GM19193 (cell line): ENCODE data around the gene PBLD.

ENCODE experiments used
- POLR2A ChIP-seq: IDR thresholded peaks from 4 replicates; pipeline ENCODE4 v1.6.1; 2011; ENCODE audit not compliant: insufficient read depth, insufficient read length; ENCODE audit errors: extremely low read depth

PBLD gene

DNA sequence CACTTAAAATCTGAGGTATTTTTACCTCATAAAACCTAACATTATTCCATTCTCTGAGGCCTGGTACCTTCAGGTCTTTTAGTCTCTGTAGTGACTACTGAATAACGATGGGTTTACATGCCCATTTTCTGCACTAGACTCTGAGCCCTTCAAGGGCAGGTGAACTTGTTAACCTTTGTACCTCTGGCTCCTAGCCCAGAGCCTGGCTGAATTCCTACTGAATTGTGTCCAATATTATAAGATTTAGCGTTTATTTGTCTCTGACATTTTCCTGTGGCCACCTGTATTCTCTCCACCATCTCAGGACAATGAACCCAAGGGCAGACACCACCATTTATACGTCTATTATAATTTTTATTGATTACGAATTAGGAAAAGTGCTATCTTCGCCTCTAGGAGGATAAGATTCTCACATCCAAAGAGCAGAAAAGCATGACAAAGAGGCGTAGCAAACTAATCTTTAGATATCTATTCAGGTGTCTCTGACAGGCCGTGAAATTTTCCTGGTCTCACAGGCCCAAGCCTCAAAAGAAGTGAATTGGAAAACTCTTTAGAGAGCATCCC lies 28.8 kb downstream of the PBLD start:
- TF ChIP-seq POLR2A = no peak

GRCh38 chr10:68302871-68303270 lies 29.9 kb downstream of the PBLD start:
- no peak for TF ChIP-seq POLR2A

GRCh38 chr10:68302503-68302823 lies 30.3 kb downstream of the PBLD start:
- no peak for TF ChIP-seq POLR2A

GRCh38 chr10:68301790-68302502 lies 30.8 kb downstream of the PBLD start:
- no peak for TF ChIP-seq POLR2A

DNA sequence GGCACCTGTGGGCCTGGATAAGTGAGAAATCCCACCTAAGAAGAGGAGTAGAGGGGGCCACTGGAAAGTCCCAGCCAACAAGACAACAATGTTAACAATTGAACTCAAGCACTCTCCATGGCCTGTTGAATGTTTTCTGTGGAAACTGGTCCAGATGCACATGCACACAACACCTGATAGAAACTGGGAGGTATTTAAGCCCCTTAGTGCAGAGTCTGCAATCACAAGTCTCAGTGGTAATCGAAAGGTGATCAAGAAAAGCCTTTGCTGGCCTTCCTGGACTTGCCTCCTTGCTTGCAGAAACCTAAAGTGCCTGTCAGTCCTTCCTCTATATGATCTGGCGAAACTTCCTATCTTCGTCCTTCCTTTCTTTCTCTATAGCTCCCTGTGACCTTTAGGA lies 31.4 kb downstream of the PBLD start:
- no peak for TF ChIP-seq POLR2A

DNA sequence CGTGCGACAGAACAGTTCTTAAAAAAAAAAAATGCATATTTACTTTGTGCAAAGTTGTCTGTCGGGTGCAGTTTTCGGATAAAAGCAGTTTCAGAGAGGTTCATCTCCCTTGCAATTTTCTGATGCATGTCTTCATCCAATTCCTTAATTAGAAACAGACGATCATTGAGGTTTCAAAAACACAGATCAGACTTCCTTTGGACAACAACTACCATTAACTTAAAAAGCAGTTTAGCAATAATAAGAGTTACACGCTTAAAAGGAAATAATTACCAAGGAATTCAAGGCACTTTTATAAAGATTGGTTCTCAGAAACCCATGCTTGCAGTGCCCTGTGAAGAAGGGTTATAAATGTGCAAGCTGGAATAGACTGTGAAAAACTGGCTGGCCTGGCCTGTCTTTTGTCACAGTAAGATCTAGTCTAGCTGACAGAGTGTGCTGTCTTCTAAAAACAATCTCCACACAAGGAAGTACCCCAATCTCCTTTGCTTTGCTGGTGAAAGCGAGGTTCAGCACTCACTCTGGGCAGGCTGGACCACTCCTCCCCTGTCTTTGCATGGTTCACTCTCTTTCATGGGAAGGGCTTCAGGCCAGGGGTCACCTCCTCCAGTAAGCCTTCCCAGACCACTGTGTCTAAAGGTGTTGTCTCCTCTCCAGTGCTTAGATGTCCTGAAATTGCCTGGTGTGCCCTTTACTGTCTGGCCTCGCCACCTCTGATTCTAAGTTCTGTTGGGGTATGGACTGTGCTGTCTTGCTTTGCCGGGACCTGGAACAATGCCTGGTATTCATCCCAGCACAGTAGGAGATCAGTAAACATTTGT lies 35.7 kb downstream of the PBLD start:
- no peak for TF ChIP-seq POLR2A

GRCh38 chr10:68290736-68291135 lies 42.0 kb downstream of the PBLD start:
- no peak for TF ChIP-seq POLR2A

GRCh38 chr10:68288717-68289116 lies 44.0 kb downstream of the PBLD start:
- no peak for TF ChIP-seq POLR2A

DNA sequence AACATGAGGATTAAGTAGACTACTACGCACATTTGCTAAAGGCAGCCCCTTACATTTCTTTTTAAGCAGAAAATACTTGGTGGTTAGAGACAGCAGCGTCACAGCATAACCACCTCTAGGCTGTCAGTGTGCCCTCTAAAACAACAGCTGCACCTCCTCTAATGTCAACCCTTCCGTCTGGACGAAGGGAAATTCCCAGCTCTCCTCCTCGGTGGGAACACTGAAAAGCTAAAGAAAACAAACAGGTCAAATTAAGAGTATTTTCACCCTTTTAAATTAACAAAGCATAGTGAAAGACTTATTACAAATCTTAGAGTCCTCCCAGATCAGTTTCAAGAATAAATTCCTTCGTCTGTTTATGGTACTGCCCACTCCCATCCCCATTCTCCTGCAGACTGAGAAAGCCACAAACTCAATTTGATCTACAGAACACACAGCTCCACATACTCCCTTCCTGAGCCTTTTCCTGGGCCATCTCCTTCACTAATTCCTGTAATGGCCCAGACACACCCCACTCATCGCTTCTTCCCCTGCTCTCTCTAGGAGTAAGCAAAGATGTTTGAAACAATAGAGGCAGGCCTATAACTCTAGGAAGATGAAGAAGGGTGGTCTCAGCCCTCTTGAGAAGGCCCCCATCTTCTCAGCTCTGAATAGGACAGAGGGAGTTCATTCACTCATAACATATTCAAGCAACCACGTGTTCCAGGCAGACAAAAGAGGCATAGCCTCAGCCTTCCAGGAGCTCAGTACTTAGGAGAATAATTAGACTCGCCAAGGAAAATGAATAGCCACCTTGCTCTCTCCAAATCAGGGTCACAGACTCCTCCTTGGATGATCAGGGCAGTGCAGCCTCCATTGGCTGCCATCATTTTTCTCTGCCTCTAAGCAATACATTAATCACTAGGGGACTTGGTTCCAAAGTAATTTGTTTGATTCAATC lies 48.4 kb downstream of the PBLD start:
- no peak for TF ChIP-seq POLR2A

GRCh38 chr10:68280758-68281157 lies 52.0 kb downstream of the PBLD start:
- TF ChIP-seq POLR2A = no peak

DNA sequence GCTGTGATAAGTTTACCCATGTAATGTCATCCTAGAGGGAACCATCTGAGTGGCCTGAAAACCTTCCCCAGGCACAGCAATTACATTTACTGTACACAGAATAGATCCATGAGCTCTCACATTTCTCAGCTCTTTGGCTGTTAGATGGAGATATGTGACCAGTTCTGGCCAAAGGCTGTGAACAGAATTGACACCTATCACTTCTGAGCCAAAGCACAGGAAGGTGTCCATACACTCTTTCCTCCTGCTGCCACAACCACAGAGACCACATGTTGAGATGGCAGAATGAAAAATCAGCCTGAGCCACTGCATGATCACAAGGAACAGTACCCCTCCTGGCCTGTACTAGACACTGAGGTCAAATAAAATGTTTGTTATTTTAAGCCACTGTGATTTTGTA lies 56.5 kb downstream of the PBLD start:
- TF ChIP-seq POLR2A = no peak

DNA sequence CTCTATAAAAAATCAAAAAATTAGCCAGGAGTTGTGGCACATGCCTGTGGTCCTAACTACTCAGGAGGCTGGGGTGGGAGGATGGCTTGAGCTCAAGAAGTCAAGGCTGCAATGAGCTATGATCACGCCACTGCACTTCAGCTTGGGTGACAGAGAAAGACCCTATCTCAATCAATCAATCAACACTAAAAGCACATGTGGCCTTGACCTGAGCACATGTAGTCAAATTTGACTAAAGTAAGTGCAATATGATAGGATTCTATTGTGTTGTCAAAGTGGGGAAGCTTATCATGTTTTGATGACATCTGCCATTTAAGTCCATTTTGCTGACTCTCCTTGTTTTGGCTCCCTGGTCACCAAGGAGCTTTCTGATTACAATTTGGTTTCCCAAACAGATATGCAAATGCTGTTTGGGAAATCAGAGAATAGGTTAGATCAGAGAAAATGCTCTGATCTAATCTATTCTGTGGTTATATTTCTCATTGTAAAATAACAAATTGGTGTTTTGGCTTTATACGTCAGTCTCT lies 57.1 kb downstream of the PBLD start:
- no peak for TF ChIP-seq POLR2A

DNA sequence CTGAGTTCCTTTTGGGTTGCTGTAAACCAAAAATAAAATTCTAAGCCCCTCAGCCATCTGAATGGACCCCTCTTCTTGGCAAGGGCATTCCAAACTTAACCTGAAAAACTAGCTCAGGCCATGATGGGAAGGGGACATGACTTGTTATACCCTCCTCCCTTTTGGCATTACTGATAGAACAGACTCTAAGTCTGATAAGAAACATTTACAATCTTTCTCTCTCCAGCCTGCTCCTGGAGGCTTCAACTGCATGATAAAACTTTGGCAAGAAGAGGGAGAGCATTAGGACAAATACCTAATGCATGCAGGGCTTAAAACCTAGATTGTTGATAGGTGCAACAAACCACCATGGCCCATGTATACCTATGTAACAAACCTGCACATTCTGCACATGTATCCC lies 59.9 kb downstream of the PBLD start:
- no peak for TF ChIP-seq POLR2A

DNA sequence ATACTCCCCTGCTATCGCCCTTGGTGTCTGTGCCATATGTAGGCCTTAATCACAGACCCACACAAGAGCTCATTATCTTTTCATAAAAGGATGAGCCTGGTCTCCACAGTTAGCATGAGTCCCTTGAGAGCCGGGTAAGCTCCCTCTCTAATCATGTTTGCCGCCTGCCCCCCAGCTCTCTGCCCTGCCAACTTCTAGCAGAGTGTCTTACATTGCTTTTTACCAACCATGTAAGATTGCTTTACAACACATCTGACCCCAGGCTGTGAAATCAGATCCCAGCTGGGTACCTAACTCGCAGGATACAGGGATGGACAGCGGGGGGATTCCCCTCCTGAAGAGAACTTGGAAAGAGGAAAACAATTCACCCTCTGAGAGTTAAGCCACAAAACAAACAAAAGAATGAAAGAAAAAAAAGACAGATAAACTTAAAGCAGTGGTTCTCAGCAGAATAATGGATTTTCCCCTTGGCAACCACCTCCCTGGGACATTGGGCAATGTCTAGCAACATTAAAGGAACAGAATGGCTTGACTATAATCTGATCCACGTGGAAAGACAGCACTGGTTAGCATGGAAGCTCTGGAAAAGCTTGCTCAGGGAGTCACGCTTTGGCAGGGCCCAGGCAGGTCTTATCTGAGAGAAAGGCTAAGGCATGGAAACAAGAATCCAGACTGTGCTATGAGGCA lies 61.4 kb downstream of the PBLD start:
- no peak for TF ChIP-seq POLR2A
